ENCODE results near the gene JMY.

JMY gene

DNA sequence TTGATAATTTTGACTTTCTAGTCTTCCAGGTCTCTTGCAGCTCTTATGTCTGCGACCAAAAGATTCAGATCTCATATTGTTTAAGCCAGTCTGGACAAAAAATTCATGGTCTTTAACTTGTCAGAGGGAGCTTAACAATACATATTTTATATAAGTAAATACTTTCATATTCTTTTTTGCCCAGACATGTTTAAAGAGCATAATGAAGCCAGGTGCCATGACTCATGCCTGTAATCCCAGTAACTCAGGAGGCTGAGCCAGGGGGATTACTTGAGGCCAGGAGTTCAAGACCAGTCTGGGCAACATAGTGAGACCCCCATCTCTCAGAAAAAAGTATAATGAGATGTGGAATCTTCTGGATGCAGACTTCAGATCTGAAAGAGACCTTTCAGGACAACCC lies 69.8 kb downstream of the JMY start:
- POLR2A ChIA-PET = no interaction called here
- TF ChIP-seq, protein P1, sequence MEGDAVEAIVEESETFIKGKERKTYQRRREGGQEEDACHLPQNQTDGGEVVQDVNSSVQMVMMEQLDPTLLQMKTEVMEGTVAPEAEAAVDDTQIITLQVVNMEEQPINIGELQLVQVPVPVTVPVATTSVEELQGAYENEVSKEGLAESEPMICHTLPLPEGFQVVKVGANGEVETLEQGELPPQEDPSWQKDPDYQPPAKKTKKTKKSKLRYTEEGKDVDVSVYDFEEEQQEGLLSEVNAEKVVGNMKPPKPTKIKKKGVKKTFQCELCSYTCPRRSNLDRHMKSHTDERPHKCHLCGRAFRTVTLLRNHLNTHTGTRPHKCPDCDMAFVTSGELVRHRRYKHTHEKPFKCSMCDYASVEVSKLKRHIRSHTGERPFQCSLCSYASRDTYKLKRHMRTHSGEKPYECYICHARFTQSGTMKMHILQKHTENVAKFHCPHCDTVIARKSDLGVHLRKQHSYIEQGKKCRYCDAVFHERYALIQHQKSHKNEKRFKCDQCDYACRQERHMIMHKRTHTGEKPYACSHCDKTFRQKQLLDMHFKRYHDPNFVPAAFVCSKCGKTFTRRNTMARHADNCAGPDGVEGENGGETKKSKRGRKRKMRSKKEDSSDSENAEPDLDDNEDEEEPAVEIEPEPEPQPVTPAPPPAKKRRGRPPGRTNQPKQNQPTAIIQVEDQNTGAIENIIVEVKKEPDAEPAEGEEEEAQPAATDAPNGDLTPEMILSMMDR (IDR thresholded peaks at IDR 0.05; ENCODE audit: control extremely low read depth, extremely low read depth, low read depth, missing control alignments) = no peak
- CTCF ChIA-PET = interaction anchor here (4.7 kb wide), 1 partner anchor 10 kb away, joined by 16 read pairs; no protein-coding TSS in a partner anchor
- DNase-seq (ENCODE audit: extremely low spot score) = no peak

DNA sequence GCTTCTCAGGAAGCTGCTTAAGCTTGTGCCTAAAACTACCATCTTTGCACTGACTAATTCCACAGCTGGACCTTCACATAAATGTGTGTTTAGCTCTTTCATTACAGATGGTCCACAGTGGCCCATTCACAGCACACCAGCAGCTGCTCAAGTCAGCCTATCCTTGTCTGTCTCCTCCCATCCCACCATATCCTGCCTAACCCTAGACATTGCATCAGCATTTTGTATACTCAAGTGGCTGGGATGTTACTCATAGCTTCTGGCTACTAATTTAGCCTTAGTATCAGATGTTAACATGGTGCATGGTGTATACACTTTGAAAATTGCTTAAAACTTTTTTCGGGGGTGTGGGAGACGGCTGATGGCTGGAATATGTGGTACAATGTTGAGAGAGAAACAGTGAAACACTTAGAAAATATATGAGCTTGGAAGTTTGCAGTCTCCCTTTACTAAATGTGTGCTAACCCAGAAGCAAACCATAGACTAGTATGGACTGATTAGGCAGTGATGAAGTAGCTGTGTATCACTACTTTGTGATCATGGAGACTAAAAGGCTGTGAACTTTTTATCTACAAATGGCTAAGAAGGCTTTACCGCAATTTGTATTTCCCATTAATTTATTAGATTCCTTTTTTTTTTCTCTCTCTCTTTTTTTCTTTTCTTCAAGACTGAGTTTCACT lies 83.1 kb downstream of the JMY start:
- CTCF ChIA-PET = interaction anchor here (1.3 to 1.4 kb wide), 2 partner anchors 15 to 49 kb away, joined by 3 read pairs; no protein-coding TSS in a partner anchor
- no peak for DNase-seq (ENCODE audit: extremely low spot score)
- TF ChIP-seq, protein P1 (IDR thresholded peaks at IDR 0.05; ENCODE audit: control extremely low read depth, extremely low read depth, low read depth, missing control alignments) = no peak
- POLR2A ChIA-PET = no interaction called here

DNA sequence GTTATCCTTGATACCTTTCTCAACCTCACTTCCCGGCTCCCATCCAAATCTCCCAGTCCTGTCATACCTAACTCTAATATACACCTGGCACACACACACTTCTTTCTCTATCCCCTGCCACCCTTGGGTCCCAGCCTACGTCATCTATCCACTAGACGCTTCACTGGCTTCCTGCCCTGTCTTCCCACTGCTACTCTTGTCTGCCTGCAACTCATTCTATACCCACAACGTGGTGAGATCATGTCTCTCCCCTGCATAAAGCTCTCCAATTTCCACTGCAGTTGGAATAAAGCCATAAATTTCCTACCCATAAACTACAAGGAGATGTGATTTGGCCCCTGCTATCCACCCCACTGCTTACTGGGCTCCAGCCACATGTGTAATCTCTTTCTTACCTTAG lies 93.5 kb downstream of the JMY start:
- no peak for DNase-seq (ENCODE audit: extremely low spot score)

DNA sequence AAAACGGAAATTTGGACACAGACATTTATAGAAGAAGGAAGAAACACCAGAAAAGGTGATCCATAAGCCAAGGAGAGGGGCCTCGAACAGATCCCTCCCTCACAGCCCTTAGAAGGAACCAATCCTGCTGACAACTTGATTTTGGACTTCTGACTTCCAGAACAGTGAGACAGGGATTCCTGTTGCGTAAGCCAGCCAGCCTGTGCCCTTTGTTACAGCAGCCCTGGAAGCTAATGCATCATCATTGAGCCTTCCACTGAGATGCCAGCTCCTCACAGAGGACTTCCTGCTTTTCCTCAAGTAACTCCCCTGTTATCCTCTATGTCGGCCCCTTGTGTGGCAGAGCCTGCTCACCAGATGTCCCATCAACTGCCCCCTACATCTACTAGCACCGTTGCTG lies 94.1 kb downstream of the JMY start:
- CTCF ChIA-PET = no interaction called here
- POLR2A ChIA-PET = no interaction called here

More for the DNA sequence above, 93.5 kb downstream of the JMY start:
- ChIA-PET POLR2A (no interaction called here), CTCF (no interaction called here)
- TF ChIP-seq, protein P1 (IDR thresholded peaks at IDR 0.05; ENCODE audit: control extremely low read depth, extremely low read depth, low read depth, missing control alignments) = no peak

DNA sequence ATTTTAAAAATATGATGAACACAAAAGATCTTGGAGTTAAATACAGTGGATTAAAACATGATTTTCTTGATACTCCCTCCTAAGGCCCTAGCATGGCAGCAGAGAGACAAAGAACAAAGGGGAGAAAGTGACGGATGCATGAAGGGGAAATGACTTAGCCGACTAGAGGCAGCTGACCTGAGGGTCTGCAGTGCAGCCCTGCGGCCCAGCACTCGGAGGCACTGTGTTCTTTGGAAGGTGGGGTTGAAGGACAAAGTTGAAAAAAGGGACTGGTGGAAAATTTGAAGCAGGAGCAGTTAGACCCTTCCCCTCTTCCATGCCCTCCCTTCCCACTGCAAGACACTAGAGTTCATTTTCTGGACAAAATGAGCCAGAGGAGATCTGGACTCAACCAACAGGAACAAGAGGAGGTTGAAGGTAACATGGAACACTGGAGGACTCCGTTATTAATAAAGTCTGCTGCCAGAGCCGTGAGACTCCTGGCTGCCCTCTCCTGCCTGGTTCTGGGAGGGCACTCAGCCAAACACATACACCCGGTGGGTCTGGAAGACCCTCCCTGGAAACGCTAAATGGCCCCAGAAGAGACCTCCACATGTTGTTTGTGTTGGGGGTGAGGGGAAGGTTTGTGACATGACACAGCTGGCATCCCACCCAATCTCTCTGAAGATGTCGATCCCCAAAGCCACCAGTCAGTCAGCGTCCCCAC lies 98.1 kb downstream of the JMY start:
- TF ChIP-seq, protein P1 (IDR thresholded peaks at IDR 0.05; ENCODE audit: control extremely low read depth, extremely low read depth, low read depth, missing control alignments) = no peak
- POLR2A ChIA-PET = no interaction called here
- CTCF ChIA-PET = no interaction called here
- no peak for DNase-seq (ENCODE audit: extremely low spot score)

More for the DNA sequence above, 94.1 kb downstream of the JMY start:
- no peak for DNase-seq (ENCODE audit: extremely low spot score)
- TF ChIP-seq, protein P1 (IDR thresholded peaks at IDR 0.05; ENCODE audit: control extremely low read depth, extremely low read depth, low read depth, missing control alignments) = no peak

DNA sequence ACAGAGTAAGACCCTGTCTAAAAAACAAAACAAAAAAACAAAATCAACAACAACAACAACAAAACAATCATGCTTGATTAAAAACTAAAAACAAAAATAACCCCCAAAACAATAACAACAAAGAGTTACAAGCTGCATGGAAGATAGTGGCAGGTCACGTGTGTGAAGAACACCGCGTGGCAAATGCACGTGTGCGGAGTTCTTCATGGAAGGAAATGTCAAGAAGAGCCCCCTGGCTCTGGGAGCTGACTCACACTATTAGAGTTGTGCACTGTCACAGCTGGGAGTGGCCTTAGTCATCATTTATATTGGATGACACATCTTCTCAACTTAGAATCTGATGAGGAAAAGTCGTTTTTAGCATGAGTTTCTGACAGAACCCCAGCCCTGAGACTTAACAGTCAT lies 110.5 kb downstream of the JMY start:
- TF ChIP-seq, protein P1 (IDR thresholded peaks at IDR 0.05; ENCODE audit: control extremely low read depth, extremely low read depth, low read depth, missing control alignments) = no peak
- DNase-seq (ENCODE audit: extremely low spot score) = no peak
- CTCF ChIA-PET = no interaction called here
- POLR2A ChIA-PET = no interaction called here
